ENCODE data around the gene UQCC2. TPM values are rescaled to one million over a fixed set of nuclear protein-coding genes. Genes with fewer than 3 reads are reported as not detected.
A peak's percentile ranks its signal among the peaks of the same experiment; 100 is the strongest.

The UQCC2 gene
- total and polyA plus RNA-seq, 2 of the 8 experiments (the other 6 are each of a cell fraction or from before 2014, with no cell fraction given) = 52.1 to 104 TPM

GRCh38 chr6:33732385-33732784 is 20.9 kb upstream of the UQCC2 start:
- Histone ChIP-seq H3K9ac (replicated peaks in 1 of 4; ENCODE audit: extremely low read depth in 1 of 4, low read depth in 3 of 4, low read length in 3 of 4) (no peak overlapping the region), H2BK5ac (ENCODE audit: low read depth, low read length) (no peak overlapping the region), H2AK5ac (ENCODE audit: low read depth, low read length) (no peak overlapping the region), H2BK15ac (ENCODE audit: low read length) (0 out of 2 replicates have a peak overlapping the region, but pooled peaks have one; percentile 8), H3K23ac (ENCODE audit: insufficient read length) (no peak overlapping the region), H4K8ac (ENCODE audit: extremely low read depth, insufficient read depth, low read length) (no peak overlapping the region; the same call in 1 of the 2 replicates), H3K4me1 (replicated peaks in 1 of 4; ENCODE audit: control insufficient read depth in 3 of 4, insufficient read depth in 4 of 4, low read length in 3 of 4) (no peaks in the 10 kb centered on the region; a peak in 2 of 7 replicates), H3K23me2 (ENCODE audit: low read depth, low read length) (no peaks in the 10 kb centered on the region), H4K20me1 (replicated peaks in 1 of 2; ENCODE audit: control insufficient read depth in 1 of 2, insufficient read depth in 2 of 2, low read length in 2 of 2) (no peaks in the 10 kb centered on the region), H3K18ac (ENCODE audit: extremely low read depth, low read length) (no peak overlapping the region), H4K91ac (replicated peaks; ENCODE audit: insufficient read length, low read length) (no peak overlapping the region), H4K5ac (ENCODE audit: insufficient read length, low read depth, low read length) (no peak overlapping the region), H3K56ac (replicated peaks; ENCODE audit: insufficient read length, low read depth, low read length) (no peak overlapping the region), H3K4ac (replicated peaks; ENCODE audit: insufficient read length, low read depth, low read length) (no peak overlapping the region), H2AFZ (ENCODE audit: low read length) (no peak overlapping the region), H3K27me3 (replicated peaks in 1 of 4; ENCODE audit: control insufficient read depth in 3 of 4, extremely low read depth in 1 of 4, insufficient read depth in 3 of 4, low read length in 3 of 4) (peaks cover 0 to 6% (median 0%) of the 10 kb centered on the region in 4 experiments; a peak in 3 of 7 replicates), H3K79me2 (ENCODE audit: control insufficient read depth in 1 of 2, insufficient read depth in 2 of 2, low read length in 2 of 2) (no peaks in the 10 kb centered on the region), H3K79me1 (ENCODE audit: low read depth, low read length) (no peaks in the 10 kb centered on the region), H3K27ac (ENCODE audit: low read depth, low read length) (no peak overlapping the region), H2BK120ac (replicated peaks; ENCODE audit: low read depth, low read length) (no peak overlapping the region), H3K4me2 (ENCODE audit: insufficient read depth in 1 of 2, low read depth in 2 of 2, low read length in 2 of 2) (no peak overlapping the region), H2BK12ac (ENCODE audit: low read depth, low read length) (no peak overlapping the region; the same call in 1 of the 2 replicates), H3K14ac (ENCODE audit: insufficient read length) (no peak overlapping the region), H2BK20ac (ENCODE audit: low read length) (no peak overlapping the region), H3K36me3 (ENCODE audit: control insufficient read depth in 2 of 4, insufficient read depth in 4 of 4, low read length in 3 of 4) (no peaks in the 10 kb centered on the region), H3K4me3 (ENCODE audit: extremely low read depth in 1 of 4, insufficient read depth in 2 of 4, low read depth in 3 of 4, low read length in 4 of 4) (no peak overlapping the region), H3K9me3 (ENCODE audit: insufficient read depth in 2 of 2, low read depth in 1 of 2, low read length in 1 of 2) (no peaks in the 10 kb centered on the region; a peak in 1 of 4 replicates)
- WGBS, 2 experiments (ENCODE audit: extremely low coverage in 1 of 2, insufficient coverage in 1 of 2, insufficient read length in 1 of 2, insufficient replicate concordance in 2 of 2, low coverage in 1 of 2, low lambda C conversion rate in 2 of 2, missing lambda C conversion rate in 1 of 2) = 91% methylated on average over 6 of the region's 6 CpGs; no CpG with 5 or more reads in 1 of the 2 experiments
- POLR2A ChIA-PET (ENCODE audit: partially characterized antibody) = no interaction called here
- DNase-seq (ENCODE audit: low read depth in 1 of 2, low spot score in 2 of 2) (no peak), FAIRE-seq (no peak)
- TF ChIP-seq NANOG (IDR thresholded peaks at IDR 0.05; ENCODE audit: insufficient read depth, low read depth, low read length, poor library complexity, severe bottlenecking) (no peak), RAD21 (IDR thresholded peaks at IDR 0.05 in 1 of 2, conservative IDR thresholded peaks at IDR 0.05 in 1 of 2; ENCODE audit: low read depth in 2 of 2, low read length in 2 of 2) (no peak), SP2 (IDR thresholded peaks at IDR 0.05; ENCODE audit: low read length) (no peak), RBBP5 (IDR thresholded peaks at IDR 0.05; ENCODE audit: borderline replicate concordance, low read depth, low read length) (no peak), SIX5 (IDR thresholded peaks at IDR 0.05; ENCODE audit: low read depth, low read length) (no peak), SRF (IDR thresholded peaks at IDR 0.05; ENCODE audit: low read depth, low read length) (no peak), CBX8 (IDR thresholded peaks at IDR 0.05; ENCODE audit: borderline replicate concordance, low read depth, low read length) (no peak), TBP (IDR thresholded peaks at IDR 0.05; ENCODE audit: low read depth, low read length) (no peak)
- CTCF ChIA-PET (ENCODE audit: partially characterized antibody) = interaction anchor here (0.9 to 2.6 kb wide), 11 partner anchors 9 to 431 kb away, joined by 3 to 10 read pairs (median 3); partner anchors contain the start of gene UQCC2
